Urinary bladder (tissue), 4 donors: ENCODE results near the gene NF1. TPM values are rescaled to one million over a fixed set of nuclear protein-coding genes. Genes with fewer than 3 reads are reported as not detected.
"Not testable (repeated sequence)": the region's sequence is repeated elsewhere in the genome, so short reads cannot be mapped to it uniquely, and the experiment has no call there.

Source experiments
- DNase-seq: peaks from one replicate; pipeline ENCODE4 v3.0.0-alpha.2; 2015; ENCODE audit errors: extremely low spot score
- H3K27ac ChIP-seq: one replicate; pipeline ENCODE4 v1.5.1; 2013; ENCODE audit warnings: low read depth, mild to moderate bottlenecking, moderate library complexity
- H3K36me3 ChIP-seq: one replicate; pipeline ENCODE4 v1.6.1; 2013; ENCODE audit warnings: mild to moderate bottlenecking, moderate library complexity; ENCODE audit not compliant: insufficient read depth
- H3K4me1 ChIP-seq: one replicate; pipeline ENCODE4 v1.6.1; 2013; ENCODE audit warnings: mild to moderate bottlenecking, moderate library complexity; ENCODE audit not compliant: insufficient read depth
- H3K4me3 ChIP-seq: one replicate; pipeline ENCODE4 v1.5.1; 2013; ENCODE audit warnings: low read depth, low read length
- WGBS: extraction: QIAGEN DNeasy Blood & Tissue Kit; methylation state at CpG from one replicate; pipeline ENCODE4 v1.1.7; 2013; 5-methylcytosine and 5-hydroxymethylcytosine counted together
- polyA plus RNA-seq: library from polyadenylated mRNA; stranded (reverse); fragments of 200-250 nt; gene quantifications from one replicate; pipeline ENCODE4 v1.2.3, GENCODE V29; 2013
- total RNA-seq: library from RNA; depleted of rRNA; stranded (reverse); fragments of >200 nt; gene quantifications from one replicate; pipeline ENCODE4 v1.2.3, GENCODE V29; 2014
- donor health status: healthy with polysubstance abuse.
- donor health status: healthy.

NF1 gene, protein sequence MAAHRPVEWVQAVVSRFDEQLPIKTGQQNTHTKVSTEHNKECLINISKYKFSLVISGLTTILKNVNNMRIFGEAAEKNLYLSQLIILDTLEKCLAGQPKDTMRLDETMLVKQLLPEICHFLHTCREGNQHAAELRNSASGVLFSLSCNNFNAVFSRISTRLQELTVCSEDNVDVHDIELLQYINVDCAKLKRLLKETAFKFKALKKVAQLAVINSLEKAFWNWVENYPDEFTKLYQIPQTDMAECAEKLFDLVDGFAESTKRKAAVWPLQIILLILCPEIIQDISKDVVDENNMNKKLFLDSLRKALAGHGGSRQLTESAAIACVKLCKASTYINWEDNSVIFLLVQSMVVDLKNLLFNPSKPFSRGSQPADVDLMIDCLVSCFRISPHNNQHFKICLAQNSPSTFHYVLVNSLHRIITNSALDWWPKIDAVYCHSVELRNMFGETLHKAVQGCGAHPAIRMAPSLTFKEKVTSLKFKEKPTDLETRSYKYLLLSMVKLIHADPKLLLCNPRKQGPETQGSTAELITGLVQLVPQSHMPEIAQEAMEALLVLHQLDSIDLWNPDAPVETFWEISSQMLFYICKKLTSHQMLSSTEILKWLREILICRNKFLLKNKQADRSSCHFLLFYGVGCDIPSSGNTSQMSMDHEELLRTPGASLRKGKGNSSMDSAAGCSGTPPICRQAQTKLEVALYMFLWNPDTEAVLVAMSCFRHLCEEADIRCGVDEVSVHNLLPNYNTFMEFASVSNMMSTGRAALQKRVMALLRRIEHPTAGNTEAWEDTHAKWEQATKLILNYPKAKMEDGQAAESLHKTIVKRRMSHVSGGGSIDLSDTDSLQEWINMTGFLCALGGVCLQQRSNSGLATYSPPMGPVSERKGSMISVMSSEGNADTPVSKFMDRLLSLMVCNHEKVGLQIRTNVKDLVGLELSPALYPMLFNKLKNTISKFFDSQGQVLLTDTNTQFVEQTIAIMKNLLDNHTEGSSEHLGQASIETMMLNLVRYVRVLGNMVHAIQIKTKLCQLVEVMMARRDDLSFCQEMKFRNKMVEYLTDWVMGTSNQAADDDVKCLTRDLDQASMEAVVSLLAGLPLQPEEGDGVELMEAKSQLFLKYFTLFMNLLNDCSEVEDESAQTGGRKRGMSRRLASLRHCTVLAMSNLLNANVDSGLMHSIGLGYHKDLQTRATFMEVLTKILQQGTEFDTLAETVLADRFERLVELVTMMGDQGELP (N-terminal part only)
- total RNA-seq (135 TPM), polyA plus RNA-seq (12.2 TPM)

DNA sequence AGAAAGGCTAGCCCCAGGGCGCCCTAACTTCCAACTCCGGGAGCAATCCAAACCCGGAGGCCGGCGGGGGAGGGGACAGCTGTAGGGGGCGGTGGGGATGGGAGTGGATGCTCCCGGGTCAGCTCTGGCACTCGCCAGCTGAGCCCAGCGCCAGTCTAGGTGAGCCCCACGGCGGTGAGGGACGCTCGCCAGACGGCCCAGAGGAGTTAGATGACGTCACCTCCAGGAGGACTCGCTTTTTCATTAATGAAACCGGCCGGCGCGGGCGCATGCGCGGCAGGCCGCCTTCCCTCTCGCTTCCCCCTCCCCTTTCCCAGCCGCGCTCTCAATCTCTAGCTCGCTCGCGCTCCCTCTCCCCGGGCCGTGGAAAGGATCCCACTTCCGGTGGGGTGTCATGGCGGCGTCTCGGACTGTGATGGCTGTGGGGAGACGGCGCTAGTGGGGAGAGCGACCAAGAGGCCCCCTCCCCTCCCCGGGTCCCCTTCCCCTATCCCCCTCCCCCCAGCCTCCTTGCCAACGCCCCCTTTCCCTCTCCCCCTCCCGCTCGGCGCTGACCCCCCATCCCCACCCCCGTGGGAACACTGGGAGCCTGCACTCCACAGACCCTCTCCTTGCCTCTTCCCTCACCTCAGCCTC, at the start of gene NF1:
Gene NF1, plus strand, starts transcription at position 378 of the 636 bp plus-strand sequence. CDS start 333 bp downstream, outside the sequence.
- Histone ChIP-seq H3K4me3 (peak within 1 kb of the TSS; percentile 86), H3K4me1 (no peaks in the 10 kb centered on the region), H3K27ac (peak within 1 kb of the TSS; percentile 92), H3K36me3 (no peaks in the 10 kb centered on the region)
- WGBS, result under 1% methylated on average over 45 of the region's 45 CpGs
- DNase-seq, result peak; percentile 94

DNA sequence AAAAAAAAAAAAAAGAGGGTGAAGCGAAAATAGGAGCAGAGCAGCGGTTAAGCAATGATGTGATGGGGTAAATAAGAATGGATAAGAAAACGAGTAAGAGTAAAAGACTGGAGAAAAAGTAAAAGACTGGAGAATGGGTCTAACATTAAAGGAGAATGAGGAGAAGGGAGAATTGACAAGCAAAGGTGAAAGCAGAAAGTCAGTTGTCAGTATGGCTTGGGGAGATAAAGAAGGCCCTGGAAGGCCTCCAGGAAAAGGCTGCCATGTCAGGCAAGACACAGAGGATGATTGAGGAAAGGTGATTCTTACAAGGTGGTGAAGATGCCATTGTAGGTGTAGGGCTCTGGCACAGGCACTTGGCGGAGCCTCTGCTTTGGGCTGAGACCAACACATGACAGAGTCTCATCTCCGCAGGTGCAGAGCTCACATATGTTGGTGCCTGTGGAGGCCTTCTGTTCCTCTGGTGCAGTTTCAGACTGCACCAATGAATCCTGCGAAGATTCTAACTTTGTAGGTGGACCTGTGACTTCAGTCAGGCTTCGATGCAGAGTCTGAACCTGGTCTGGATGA, 47.8 kb upstream of the NF1 start:
- WGBS, result 97% methylated on average over 7 of the region's 7 CpGs
- not testable (repeated sequence) for DNase-seq, H3K36me3 ChIP-seq, H3K27ac ChIP-seq, H3K4me1 ChIP-seq, H3K4me3 ChIP-seq

DNA sequence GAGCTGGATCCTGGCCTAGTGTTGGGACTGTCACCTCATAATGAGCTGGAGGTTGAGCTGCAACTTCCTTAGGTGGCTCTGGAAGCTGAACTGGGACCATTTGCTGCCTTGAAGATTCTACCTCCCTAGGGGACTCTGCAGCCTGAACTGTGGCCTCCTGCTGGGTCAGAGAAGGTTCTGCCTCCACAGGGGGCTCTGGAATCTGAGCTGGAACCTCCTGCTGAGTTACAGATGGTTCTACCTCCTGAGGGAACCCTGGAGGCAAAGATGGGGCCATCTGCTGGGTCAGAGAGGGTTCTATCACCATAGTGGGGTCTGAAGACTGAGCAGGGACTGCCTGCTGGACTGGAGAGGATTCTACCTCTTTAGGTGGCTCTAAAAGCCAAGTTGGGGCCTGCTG, 46.6 kb upstream of the NF1 start:
- H3K4me1 ChIP-seq, result no peaks in the 10 kb centered on the region

GRCh38 chr17:31048780-31049179, 46.0 kb upstream of the NF1 start:
- no peaks in the 10 kb centered on the region for H3K4me1 ChIP-seq
- no peak for DNase-seq

More for the DNA sequence above, 46.6 kb upstream of the NF1 start:
- Histone ChIP-seq H3K4me3 (no peak overlapping the region), H3K27ac (no peak overlapping the region), H3K36me3 (no peaks in the 10 kb centered on the region)
- DNase-seq, result no peak

DNA sequence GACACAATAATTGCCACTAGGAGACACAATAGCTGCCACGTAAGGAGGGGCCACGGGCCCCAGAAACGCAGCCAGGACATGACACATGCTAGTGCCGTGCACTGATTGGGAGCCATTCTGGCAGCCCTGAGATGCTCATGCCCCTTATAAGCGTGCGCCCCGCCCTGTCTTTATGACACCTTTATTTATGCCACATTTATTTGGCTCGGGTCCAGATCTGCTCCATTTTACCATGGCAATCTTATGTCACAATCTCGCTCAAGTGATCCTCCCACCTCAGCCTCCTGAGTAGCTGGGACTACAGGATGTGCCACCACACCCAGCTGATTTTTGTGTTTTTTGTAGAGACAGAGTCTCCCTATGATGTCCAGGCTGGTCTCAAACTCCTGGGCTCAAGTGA, 43.8 kb upstream of the NF1 start:
- 95% methylated on average over 9 of the region's 9 CpGs for WGBS
- no peaks in the 10 kb centered on the region for H3K4me1 ChIP-seq
- no peaks in the 10 kb centered on the region for H3K36me3 ChIP-seq
- no peak overlapping the region for H3K4me3 ChIP-seq
- DNase-seq, result no peak
- H3K27ac ChIP-seq, result no peak overlapping the region

More at GRCh38 chr17:31048780-31049179, 46.0 kb upstream of the NF1 start:
- Histone ChIP-seq H3K36me3 (no peaks in the 10 kb centered on the region), H3K27ac (no peak overlapping the region), H3K4me3 (no peak overlapping the region)

DNA sequence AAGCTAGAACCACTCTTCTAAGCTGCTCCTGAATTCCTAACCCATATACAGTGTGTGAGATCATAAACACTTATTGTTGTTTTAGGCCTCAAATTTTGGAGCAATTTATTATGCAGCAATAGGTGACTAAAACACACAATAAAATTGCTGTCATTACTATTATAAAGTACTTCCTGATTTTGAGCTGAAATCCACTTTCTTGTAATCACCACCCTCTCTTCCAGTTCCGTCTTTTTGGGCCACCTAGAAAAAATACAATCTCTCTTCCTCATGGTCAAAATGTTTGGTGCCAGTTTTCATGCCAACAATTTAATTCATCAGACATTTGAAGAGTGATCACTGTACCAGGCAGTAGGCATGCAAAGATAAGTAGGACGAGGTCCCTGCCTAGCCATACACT, 43.3 kb upstream of the NF1 start:
- no peak for DNase-seq
- H3K36me3 ChIP-seq, result no peaks in the 10 kb centered on the region
- WGBS, result 88% methylated on average over 2 of the region's 2 CpGs
- no peak overlapping the region for H3K4me3 ChIP-seq
- H3K27ac ChIP-seq, result no peak overlapping the region
- H3K4me1 ChIP-seq, result no peaks in the 10 kb centered on the region

DNA sequence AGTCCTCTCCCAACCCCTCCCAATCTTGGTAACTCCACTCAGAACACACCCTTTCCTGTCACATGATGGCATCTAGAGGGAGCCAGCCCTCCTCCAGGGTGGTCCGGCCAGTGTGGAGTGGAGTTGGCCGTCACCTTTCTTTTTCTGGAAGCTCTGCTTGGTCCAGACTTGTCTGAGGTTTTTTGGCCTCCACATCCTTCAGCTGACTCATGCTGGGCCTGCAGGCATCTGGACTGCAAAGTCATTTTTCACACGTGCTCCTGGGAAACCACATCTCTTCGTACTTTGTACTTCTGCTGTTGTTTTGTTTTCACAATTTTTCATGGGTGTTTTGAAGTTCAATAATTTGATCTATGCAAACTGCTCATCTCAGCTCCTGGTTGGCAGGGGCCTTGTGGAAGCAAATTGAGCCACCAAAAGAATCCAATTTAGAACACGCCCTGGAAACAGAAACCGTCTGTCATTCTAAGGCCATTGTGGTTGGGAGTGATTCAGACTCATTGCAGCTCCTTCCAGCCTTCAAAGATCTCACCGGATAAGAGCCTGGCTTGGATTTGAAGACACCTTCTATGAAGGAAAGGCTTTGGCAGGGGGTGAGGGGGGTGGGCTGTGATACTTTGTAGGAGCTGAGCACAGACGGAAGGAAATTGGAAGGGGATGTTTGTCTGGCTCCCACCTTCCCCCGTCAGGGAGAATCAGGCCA, 42.4 kb upstream of the NF1 start:
- DNase-seq, result no peak
- no peaks in the 10 kb centered on the region for H3K36me3 ChIP-seq
- H3K4me1 ChIP-seq, result no peaks in the 10 kb centered on the region
- WGBS, result 62% methylated on average over 9 of the region's 9 CpGs
- H3K27ac ChIP-seq, result peak overlapping the region; percentile 29
- no peak overlapping the region for H3K4me3 ChIP-seq

GRCh38 chr17:31053071-31053470, 41.7 kb upstream of the NF1 start:
- no peak overlapping the region for H3K4me3 ChIP-seq
- no peaks in the 10 kb centered on the region for H3K36me3 ChIP-seq
- DNase-seq, result no peak
- H3K4me1 ChIP-seq, result no peaks in the 10 kb centered on the region
- WGBS, result 84% methylated on average over 4 of the region's 4 CpGs
- H3K27ac ChIP-seq, result no peak overlapping the region

GRCh38 chr17:31054761-31055160, 40.0 kb upstream of the NF1 start:
- Histone ChIP-seq H3K4me1 (no peaks in the 10 kb centered on the region), H3K4me3 (no peak overlapping the region), H3K27ac (no peak overlapping the region), H3K36me3 (no peaks in the 10 kb centered on the region)
- WGBS, result 88% methylated on average over 3 of the region's 3 CpGs
- no peak for DNase-seq

- DNase-seq, result no peak
- 84% methylated on average over 2 of the region's 2 CpGs for WGBS
- Histone ChIP-seq H3K4me3 (no peak overlapping the region), H3K4me1 (no peaks in the 10 kb centered on the region), H3K27ac (no peak overlapping the region), H3K36me3 (no peaks in the 10 kb centered on the region)
Measured at GRCh38 chr17:31058976-31059375, 35.8 kb upstream of the NF1 start.

DNA sequence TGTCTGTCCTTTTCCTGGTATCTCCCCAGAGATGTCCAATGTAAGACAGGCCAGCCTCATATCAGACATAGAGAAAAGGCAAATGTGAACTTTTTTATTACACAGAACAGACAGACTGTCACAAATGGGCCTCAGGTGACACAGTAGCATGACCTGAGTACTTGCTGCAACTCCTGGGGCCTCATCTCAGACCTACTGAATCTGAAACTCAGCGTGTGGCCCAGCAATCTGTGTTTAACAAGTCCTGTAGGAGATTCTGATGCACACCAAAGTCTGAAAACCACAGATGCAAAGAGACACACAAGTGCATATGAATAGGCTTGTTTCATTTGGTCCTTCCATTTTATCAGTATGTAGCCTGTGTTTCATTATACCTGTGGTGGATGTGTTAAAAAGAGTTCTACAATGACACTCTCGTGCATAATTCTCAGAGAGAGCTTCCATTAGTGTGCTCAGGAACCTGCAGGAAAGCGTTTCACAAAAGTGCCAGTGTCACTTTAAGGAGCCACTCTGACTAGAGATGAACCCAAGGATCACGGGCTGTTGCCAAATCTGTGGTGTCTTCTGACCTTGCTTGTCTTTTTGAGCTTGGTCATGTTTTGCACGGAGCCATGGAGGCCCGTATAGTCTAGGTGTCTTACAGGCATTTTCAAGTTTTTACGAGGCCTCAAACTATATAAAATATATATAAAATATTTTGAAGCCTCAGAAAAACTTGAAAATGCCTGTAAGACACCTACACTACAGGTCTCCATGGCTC, 33.8 kb upstream of the NF1 start:
- no peak overlapping the region for H3K4me3 ChIP-seq
- no peaks in the 10 kb centered on the region for H3K4me1 ChIP-seq
- DNase-seq, result no peak
- 77% methylated on average over 7 of the region's 7 CpGs for WGBS
- H3K36me3 ChIP-seq, result no peaks in the 10 kb centered on the region
- no peak overlapping the region for H3K27ac ChIP-seq

DNA sequence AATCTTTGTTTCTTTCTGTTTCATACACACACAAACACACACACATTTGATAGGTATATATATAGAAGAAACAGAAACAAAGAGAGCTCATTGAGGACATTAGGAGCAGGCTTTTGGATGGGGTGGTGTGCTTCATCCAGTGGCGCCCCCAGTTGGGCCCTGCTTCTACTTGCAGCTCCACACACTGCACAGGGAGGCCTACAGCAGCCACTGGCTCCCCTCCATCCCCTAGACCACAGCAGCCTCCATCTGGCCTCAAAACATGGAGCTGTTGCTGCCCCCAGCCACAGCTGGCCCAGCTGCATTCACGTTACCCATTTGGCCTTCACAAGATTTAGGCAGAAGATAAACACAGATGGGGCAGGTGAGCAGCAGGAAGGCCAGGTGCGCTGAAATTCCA, 33.1 kb upstream of the NF1 start:
- Histone ChIP-seq H3K4me3 (no peak overlapping the region), H3K36me3 (no peaks in the 10 kb centered on the region), H3K4me1 (no peaks in the 10 kb centered on the region), H3K27ac (no peak overlapping the region)
- 84% methylated on average over 3 of the region's 3 CpGs for WGBS
- DNase-seq, result no peak
